ENCODE data around the gene PGPEP1. TPM values are rescaled to one million over a fixed set of nuclear protein-coding genes. Genes with fewer than 3 reads are reported as not detected.

The PGPEP1 gene
- total RNA-seq, 2 experiments from 2014 or later = 24.4 to 25.9 TPM

GRCh38 chr19:18392417-18392816, 52.0 kb downstream of the PGPEP1 start:
- ChIA-PET POLR2A (interaction anchor here (0.9 kb wide), 1 partner anchor 25 kb away, joined by 4 read pairs; no protein-coding TSS in a partner anchor), CTCF (no interaction called here)
- H3K4me1 ChIP-seq (ENCODE audit: insufficient read depth, low read length) = peaks cover 19% of the 10 kb centered on the region
- H3K4me3 ChIP-seq (ENCODE audit: low read length) = peak overlapping the region; percentile 3
- no peak overlapping the region for H3K4me3 Mint-ChIP-seq
- peaks cover 10% of the 10 kb centered on the region for H3K4me1 Mint-ChIP-seq (ENCODE audit: low read depth)
- H3K9me3 ChIP-seq (ENCODE audit: control insufficient read depth in 1 of 2, insufficient read depth in 1 of 2, low read length in 2 of 2) = peaks cover 0 to 7% of the 10 kb centered on the region in 2 experiments
- DNase-seq (peak in 2 of 14 experiments; percentile 63 to 71), ATAC-seq (ENCODE audit: poor library complexity) (no peak)
- peaks cover 17 to 31% of the 10 kb centered on the region in 2 experiments for H3K27me3 ChIP-seq (ENCODE audit: control insufficient read depth in 1 of 2, insufficient read depth in 2 of 2, low read length in 2 of 2)
- intact Hi-C loops (cut with DNase I, micrococcal nuclease) = no loop called here
- no peaks in the 10 kb centered on the region for H3K36me3 Mint-ChIP-seq (ENCODE audit: low read depth)
- H3K27me3 Mint-ChIP-seq = peaks cover 50% of the 10 kb centered on the region
- H3K9me3 Mint-ChIP-seq = no peaks in the 10 kb centered on the region
- H3K27ac ChIP-seq (ENCODE audit: low read depth in 1 of 2, low read length in 2 of 2) = no peak overlapping the region
- no peak overlapping the region for H3K27ac Mint-ChIP-seq
- no peaks in the 10 kb centered on the region for H3K36me3 ChIP-seq (ENCODE audit: insufficient read depth, low read length)
- TF ChIP-seq, protein P1, sequence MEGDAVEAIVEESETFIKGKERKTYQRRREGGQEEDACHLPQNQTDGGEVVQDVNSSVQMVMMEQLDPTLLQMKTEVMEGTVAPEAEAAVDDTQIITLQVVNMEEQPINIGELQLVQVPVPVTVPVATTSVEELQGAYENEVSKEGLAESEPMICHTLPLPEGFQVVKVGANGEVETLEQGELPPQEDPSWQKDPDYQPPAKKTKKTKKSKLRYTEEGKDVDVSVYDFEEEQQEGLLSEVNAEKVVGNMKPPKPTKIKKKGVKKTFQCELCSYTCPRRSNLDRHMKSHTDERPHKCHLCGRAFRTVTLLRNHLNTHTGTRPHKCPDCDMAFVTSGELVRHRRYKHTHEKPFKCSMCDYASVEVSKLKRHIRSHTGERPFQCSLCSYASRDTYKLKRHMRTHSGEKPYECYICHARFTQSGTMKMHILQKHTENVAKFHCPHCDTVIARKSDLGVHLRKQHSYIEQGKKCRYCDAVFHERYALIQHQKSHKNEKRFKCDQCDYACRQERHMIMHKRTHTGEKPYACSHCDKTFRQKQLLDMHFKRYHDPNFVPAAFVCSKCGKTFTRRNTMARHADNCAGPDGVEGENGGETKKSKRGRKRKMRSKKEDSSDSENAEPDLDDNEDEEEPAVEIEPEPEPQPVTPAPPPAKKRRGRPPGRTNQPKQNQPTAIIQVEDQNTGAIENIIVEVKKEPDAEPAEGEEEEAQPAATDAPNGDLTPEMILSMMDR (IDR thresholded peaks at IDR 0.05) = no peak

GRCh38 chr19:18392926-18393325, 52.5 kb downstream of the PGPEP1 start:
- intact Hi-C loops (cut with DNase I, micrococcal nuclease) = no loop called here

GRCh38 chr19:18393836-18394235, 53.4 kb downstream of the PGPEP1 start:
- intact Hi-C loops (cut with DNase I, micrococcal nuclease) = no loop called here
- CTCF ChIA-PET = no interaction called here
- H3K9me3 Mint-ChIP-seq = no peaks in the 10 kb centered on the region
- no peaks in the 10 kb centered on the region for H3K36me3 Mint-ChIP-seq (ENCODE audit: low read depth)
- no peak overlapping the region for H3K27ac ChIP-seq (ENCODE audit: low read depth in 1 of 2, low read length in 2 of 2)
- TF ChIP-seq, protein P1 (IDR thresholded peaks at IDR 0.05) = no peak
- no peak overlapping the region for H3K4me3 Mint-ChIP-seq
- POLR2A ChIA-PET = no interaction called here
- H3K27me3 Mint-ChIP-seq = peaks cover 51% of the 10 kb centered on the region
- no peaks in the 10 kb centered on the region for H3K4me1 Mint-ChIP-seq (ENCODE audit: low read depth)
- peaks cover 0 to 7% of the 10 kb centered on the region in 2 experiments for H3K9me3 ChIP-seq (ENCODE audit: control insufficient read depth in 1 of 2, insufficient read depth in 1 of 2, low read length in 2 of 2)
- ATAC-seq (ENCODE audit: poor library complexity) = no peak
- peaks cover 11% of the 10 kb centered on the region for H3K4me1 ChIP-seq (ENCODE audit: insufficient read depth, low read length)
- no peak overlapping the region for H3K27ac Mint-ChIP-seq
- no peaks in the 10 kb centered on the region for H3K36me3 ChIP-seq (ENCODE audit: insufficient read depth, low read length)
- peaks cover 23 to 32% of the 10 kb centered on the region in 2 experiments for H3K27me3 ChIP-seq (ENCODE audit: control insufficient read depth in 1 of 2, insufficient read depth in 2 of 2, low read length in 2 of 2)
- peak in 2 of 14 experiments; percentile 37 to 40 for DNase-seq
- peak overlapping the region; percentile 7 for H3K4me3 ChIP-seq (ENCODE audit: low read length)

More at GRCh38 chr19:18392926-18393325, 52.5 kb downstream of the PGPEP1 start:
- ATAC-seq (ENCODE audit: poor library complexity) (no peak), DNase-seq (no peak)
- peaks cover 5% of the 10 kb centered on the region for H3K4me1 Mint-ChIP-seq (ENCODE audit: low read depth)
- no peak overlapping the region for H3K4me3 Mint-ChIP-seq
- no peaks in the 10 kb centered on the region for H3K36me3 ChIP-seq (ENCODE audit: insufficient read depth, low read length)
- peaks cover 20% of the 10 kb centered on the region for H3K4me1 ChIP-seq (ENCODE audit: insufficient read depth, low read length)
- no peaks in the 10 kb centered on the region for H3K36me3 Mint-ChIP-seq (ENCODE audit: low read depth)
- CTCF ChIA-PET = interaction anchor here (0.5 kb wide), 1 partner anchor 38 kb away, joined by 3 read pairs; no protein-coding TSS in a partner anchor
- peaks cover 0 to 7% of the 10 kb centered on the region in 2 experiments for H3K9me3 ChIP-seq (ENCODE audit: control insufficient read depth in 1 of 2, insufficient read depth in 1 of 2, low read length in 2 of 2)
- H3K9me3 Mint-ChIP-seq = no peaks in the 10 kb centered on the region
- POLR2A ChIA-PET = interaction anchor here (0.9 kb wide), 1 partner anchor 24 kb away, joined by 4 read pairs; no protein-coding TSS in a partner anchor
- TF ChIP-seq, protein P1 (IDR thresholded peaks at IDR 0.05) = no peak
- H3K4me3 ChIP-seq (ENCODE audit: low read length) = peak overlapping the region; percentile 3
- no peak overlapping the region for H3K27ac Mint-ChIP-seq
- peaks cover 49% of the 10 kb centered on the region for H3K27me3 Mint-ChIP-seq
- H3K27ac ChIP-seq (ENCODE audit: low read depth in 1 of 2, low read length in 2 of 2) = no peak overlapping the region
- peaks cover 16 to 31% of the 10 kb centered on the region in 2 experiments for H3K27me3 ChIP-seq (ENCODE audit: control insufficient read depth in 1 of 2, insufficient read depth in 2 of 2, low read length in 2 of 2)
